ENCODE results near the gene SARDH.

The SARDH gene

GRCh38 chr9:133708246-133709014, 29.7 kb downstream of the SARDH start:
- H3K4me3 ChIP-seq = no peak overlapping the region
- no peak overlapping the region for H3K27ac ChIP-seq

GRCh38 chr9:133707763-133708245, 30.3 kb downstream of the SARDH start:
- Histone ChIP-seq H3K27ac (peak overlapping the region in 1 of 21 experiments; percentile 9), H3K4me3 (no peak overlapping the region)

- no peak overlapping the region for H3K4me3 ChIP-seq
- peak overlapping the region in 3 of 21 experiments; percentile 9 to 59 (median 26) for H3K27ac ChIP-seq
Measured at GRCh38 chr9:133707065-133707762, 30.9 kb downstream of the SARDH start.

- H3K27ac ChIP-seq = peak overlapping the region in 2 of 21 experiments; percentile 26 to 59
- no peak overlapping the region for H3K4me3 ChIP-seq
Measured at GRCh38 chr9:133706307-133707050, 31.7 kb downstream of the SARDH start.

GRCh38 chr9:133705576-133705975, 32.6 kb downstream of the SARDH start:
- Histone ChIP-seq H3K27ac (no peak overlapping the region), H3K4me3 (no peak overlapping the region)

- Histone ChIP-seq H3K27ac (no peak overlapping the region), H3K4me3 (no peak overlapping the region)
Measured at GRCh38 chr9:133704711-133705181, 33.4 kb downstream of the SARDH start.

- H3K4me3 ChIP-seq = no peak overlapping the region
- peak overlapping the region in 5 of 21 experiments; percentile 72 to 90 (median 84) for H3K27ac ChIP-seq
Measured at GRCh38 chr9:133703591-133704399, 34.4 kb downstream of the SARDH start.

GRCh38 chr9:133702798-133703590, 35.2 kb downstream of the SARDH start:
- H3K27ac ChIP-seq = peak overlapping the region in 16 of 21 experiments; percentile 25 to 90 (median 66)
- H3K4me3 ChIP-seq = peak overlapping the region in 5 of 7 experiments; percentile 0 to 24 (median 20)

- peak overlapping the region in 17 of 21 experiments; percentile 25 to 90 (median 65) for H3K27ac ChIP-seq
- peak overlapping the region in 6 of 7 experiments; percentile 0 to 24 (median 14) for H3K4me3 ChIP-seq
Measured at GRCh38 chr9:133701981-133702797, 36.0 kb downstream of the SARDH start.

GRCh38 chr9:133701321-133701980, 36.7 kb downstream of the SARDH start:
- Histone ChIP-seq H3K4me3 (peak overlapping the region in 2 of 7 experiments; percentile 4 to 23), H3K27ac (peak overlapping the region in 15 of 21 experiments; percentile 1 to 90 (median 65))

- Histone ChIP-seq H3K27ac (peak overlapping the region in 14 of 21 experiments; percentile 1 to 90 (median 66)), H3K4me3 (no peak overlapping the region)
Measured at GRCh38 chr9:133700819-133701320, 37.3 kb downstream of the SARDH start.

GRCh38 chr9:133699546-133699945, 38.6 kb downstream of the SARDH start:
- peak overlapping the region in 1 of 21 experiments; percentile 90 for H3K27ac ChIP-seq
- no peak overlapping the region for H3K4me3 ChIP-seq

GRCh38 chr9:133696071-133696472, 42.1 kb downstream of the SARDH start:
- Histone ChIP-seq H3K27ac (no peak overlapping the region), H3K4me3 (no peak overlapping the region)

GRCh38 chr9:133694686-133695085, 43.5 kb downstream of the SARDH start:
- Histone ChIP-seq H3K4me3 (no peak overlapping the region), H3K27ac (no peak overlapping the region)

GRCh38 chr9:133693703-133694529, 44.2 kb downstream of the SARDH start:
- Histone ChIP-seq H3K27ac (no peak overlapping the region), H3K4me3 (no peak overlapping the region)

GRCh38 chr9:133693116-133693515, 45.0 kb downstream of the SARDH start:
- H3K27ac ChIP-seq = no peak overlapping the region
- no peak overlapping the region for H3K4me3 ChIP-seq

Measured in skin epidermis (tissue), 12 donors.